Measurements from ENCODE around the gene TFDP2. TPM values are rescaled to one million over a fixed set of nuclear protein-coding genes. Genes with fewer than 3 reads are reported as not detected.

The TFDP2 gene
- total and polyA plus RNA-seq, 9 of the 15 experiments (the other 6 are each of a cell fraction or from before 2014, with no cell fraction given): 95.6 to 179 (median 126) TPM

DNA sequence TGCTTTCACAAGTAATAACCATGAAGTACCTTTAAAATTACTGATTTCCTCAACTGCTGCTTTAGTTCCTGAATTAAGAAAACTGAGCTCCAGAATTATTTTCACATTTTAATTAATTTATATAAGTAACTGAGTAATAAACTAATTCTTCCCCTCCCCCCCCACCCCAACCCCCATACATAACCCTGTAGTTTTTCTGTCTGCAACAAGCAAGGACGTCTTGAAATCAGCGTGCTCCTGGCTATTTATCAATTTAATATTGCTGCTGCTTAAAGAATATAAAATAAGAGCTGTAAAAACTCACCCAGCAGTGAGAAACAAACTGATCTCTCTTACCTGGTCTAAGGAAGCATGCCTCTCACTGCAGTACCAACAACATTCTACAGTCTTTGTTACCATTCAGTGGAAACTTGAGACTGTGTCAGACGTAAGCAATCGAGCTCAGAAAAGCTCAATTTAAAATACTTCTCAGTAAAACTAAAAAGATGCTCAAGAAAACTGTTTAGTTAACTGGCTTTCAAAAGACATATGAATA, 121.0 kb downstream of the TFDP2 start (continued):
- TF ChIP-seq ILF3 (IDR thresholded peaks at IDR 0.05; ENCODE audit: borderline replicate concordance) (no peak), CXXC5 (CRISPR knock-in tag; IDR thresholded peaks at IDR 0.05) (no peak), ZNF778 (CRISPR knock-in tag; IDR thresholded peaks at IDR 0.05) (no peak), MIER1 (IDR thresholded peaks at IDR 0.05; ENCODE audit: low read depth) (no peak), TBL1XR1 (IDR thresholded peaks at IDR 0.05; ENCODE audit: low read length in 2 of 2) (no peak), TAF1 (IDR thresholded peaks at IDR 0.05; ENCODE audit: control insufficient read depth, extremely low read depth, insufficient read depth, low read length, severe bottlenecking) (peak; percentile 32), ZNF589 (CRISPR knock-in tag; IDR thresholded peaks at IDR 0.05; ENCODE audit: low read depth) (peak; percentile 58; the same call in 1 of the 2 replicates), MBD2 (IDR thresholded peaks at IDR 0.05; ENCODE audit: borderline replicate concordance, low read depth) (peak; percentile 22; the same call in 1 of the 2 replicates), NR3C1 (CRISPR knock-in tag; IDR thresholded peaks at IDR 0.05) (no peak)
- TF ChIP-seq, protein P1, sequence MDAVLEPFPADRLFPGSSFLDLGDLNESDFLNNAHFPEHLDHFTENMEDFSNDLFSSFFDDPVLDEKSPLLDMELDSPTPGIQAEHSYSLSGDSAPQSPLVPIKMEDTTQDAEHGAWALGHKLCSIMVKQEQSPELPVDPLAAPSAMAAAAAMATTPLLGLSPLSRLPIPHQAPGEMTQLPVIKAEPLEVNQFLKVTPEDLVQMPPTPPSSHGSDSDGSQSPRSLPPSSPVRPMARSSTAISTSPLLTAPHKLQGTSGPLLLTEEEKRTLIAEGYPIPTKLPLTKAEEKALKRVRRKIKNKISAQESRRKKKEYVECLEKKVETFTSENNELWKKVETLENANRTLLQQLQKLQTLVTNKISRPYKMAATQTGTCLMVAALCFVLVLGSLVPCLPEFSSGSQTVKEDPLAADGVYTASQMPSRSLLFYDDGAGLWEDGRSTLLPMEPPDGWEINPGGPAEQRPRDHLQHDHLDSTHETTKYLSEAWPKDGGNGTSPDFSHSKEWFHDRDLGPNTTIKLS (IDR thresholded peaks at IDR 0.05; ENCODE audit: borderline replicate concordance, low read depth): no peak
- TF ChIP-seq, protein P2, sequence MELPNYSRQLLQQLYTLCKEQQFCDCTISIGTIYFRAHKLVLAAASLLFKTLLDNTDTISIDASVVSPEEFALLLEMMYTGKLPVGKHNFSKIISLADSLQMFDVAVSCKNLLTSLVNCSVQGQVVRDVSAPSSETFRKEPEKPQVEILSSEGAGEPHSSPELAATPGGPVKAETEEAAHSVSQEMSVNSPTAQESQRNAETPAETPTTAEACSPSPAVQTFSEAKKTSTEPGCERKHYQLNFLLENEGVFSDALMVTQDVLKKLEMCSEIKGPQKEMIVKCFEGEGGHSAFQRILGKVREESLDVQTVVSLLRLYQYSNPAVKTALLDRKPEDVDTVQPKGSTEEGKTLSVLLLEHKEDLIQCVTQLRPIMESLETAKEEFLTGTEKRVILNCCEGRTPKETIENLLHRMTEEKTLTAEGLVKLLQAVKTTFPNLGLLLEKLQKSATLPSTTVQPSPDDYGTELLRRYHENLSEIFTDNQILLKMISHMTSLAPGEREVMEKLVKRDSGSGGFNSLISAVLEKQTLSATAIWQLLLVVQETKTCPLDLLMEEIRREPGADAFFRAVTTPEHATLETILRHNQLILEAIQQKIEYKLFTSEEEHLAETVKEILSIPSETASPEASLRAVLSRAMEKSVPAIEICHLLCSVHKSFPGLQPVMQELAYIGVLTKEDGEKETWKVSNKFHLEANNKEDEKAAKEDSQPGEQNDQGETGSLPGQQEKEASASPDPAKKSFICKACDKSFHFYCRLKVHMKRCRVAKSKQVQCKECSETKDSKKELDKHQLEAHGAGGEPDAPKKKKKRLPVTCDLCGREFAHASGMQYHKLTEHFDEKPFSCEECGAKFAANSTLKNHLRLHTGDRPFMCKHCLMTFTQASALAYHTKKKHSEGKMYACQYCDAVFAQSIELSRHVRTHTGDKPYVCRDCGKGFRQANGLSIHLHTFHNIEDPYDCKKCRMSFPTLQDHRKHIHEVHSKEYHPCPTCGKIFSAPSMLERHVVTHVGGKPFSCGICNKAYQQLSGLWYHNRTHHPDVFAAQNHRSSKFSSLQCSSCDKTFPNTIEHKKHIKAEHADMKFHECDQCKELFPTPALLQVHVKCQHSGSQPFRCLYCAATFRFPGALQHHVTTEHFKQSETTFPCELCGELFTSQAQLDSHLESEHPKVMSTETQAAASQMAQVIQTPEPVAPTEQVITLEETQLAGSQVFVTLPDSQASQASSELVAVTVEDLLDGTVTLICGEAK (IDR thresholded peaks at IDR 0.05): no peak
- TF ChIP-seq, protein P2 (CRISPR knock-in tag; IDR thresholded peaks at IDR 0.05): no peak
- TF ChIP-seq, protein P3, sequence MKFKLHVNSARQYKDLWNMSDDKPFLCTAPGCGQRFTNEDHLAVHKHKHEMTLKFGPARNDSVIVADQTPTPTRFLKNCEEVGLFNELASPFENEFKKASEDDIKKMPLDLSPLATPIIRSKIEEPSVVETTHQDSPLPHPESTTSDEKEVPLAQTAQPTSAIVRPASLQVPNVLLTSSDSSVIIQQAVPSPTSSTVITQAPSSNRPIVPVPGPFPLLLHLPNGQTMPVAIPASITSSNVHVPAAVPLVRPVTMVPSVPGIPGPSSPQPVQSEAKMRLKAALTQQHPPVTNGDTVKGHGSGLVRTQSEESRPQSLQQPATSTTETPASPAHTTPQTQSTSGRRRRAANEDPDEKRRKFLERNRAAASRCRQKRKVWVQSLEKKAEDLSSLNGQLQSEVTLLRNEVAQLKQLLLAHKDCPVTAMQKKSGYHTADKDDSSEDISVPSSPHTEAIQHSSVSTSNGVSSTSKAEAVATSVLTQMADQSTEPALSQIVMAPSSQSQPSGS (CRISPR knock-in tag; IDR thresholded peaks at IDR 0.05): no peak

All from K562 (cell line).